ENCODE measurements around the gene ABCA9.
"Not testable (repeated sequence)": the region's sequence is repeated elsewhere in the genome, so short reads cannot be mapped to it uniquely, and the experiment has no call there.

ABCA9 gene

DNA sequence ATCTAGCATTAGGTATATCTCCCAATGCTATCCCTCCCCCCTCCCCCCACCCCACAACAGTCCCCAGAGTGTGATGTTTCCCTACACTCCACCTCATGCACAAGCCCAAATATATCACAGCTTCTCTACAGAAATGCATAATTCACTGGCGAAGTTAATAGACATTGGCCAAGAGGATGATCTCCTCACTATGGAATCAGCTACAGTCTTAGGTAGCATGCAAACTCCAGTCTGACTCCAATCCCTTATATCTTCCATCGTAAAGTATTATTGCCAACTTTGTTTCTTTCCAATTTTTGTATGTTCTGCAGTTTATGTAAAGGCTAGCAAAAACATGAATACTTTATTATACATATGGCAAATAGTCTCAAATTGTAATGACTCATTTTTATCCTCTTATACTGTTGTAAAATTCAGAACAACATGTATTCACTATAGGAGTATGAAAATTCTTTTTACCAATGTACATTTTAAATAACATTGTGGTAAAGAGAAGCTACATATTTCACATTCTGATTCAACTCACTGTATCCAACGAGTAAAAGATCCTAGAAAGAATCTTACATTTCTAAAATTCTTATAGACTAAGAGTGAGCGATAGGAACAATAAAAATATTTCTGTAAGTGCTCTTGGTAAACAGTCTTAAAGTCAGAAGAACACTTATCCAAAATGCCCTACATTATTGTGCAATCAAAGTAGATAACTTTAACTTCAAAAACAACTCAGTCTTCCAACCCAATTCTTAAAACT lies 106.4 kb downstream of the ABCA9 start:
- DNase-seq: no peak

DNA sequence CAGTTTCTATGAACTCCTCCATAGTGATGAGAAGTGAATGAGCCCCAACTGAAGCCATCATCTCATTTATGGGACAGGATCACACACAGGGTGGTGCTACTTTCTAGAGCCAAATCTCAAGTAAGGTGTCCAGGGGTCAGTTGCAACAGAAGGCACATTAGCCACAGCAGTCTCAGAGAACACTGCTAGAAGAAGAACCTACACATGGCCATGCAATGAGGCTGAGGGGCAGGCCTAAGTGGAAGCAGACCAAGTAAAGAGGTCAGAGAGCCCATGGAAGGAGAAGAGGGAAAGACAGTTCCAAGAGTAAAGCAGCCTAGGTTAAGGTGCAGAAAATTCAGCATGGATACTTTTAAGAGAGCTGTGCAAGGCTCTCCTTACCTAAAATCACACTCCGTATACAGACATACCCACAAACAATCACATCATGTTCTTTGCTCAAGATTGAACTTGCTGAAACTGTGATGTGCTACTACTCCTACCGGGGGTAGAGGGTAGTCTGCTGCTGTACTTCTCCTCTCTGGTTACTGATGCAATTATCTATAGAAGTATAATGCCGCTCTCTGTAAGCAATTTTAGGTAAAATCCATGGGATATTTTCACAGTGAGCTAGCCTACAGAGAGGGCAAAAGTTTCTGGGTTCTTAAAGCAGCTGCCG lies 107.3 kb downstream of the ABCA9 start:
- no peak for DNase-seq

DNA sequence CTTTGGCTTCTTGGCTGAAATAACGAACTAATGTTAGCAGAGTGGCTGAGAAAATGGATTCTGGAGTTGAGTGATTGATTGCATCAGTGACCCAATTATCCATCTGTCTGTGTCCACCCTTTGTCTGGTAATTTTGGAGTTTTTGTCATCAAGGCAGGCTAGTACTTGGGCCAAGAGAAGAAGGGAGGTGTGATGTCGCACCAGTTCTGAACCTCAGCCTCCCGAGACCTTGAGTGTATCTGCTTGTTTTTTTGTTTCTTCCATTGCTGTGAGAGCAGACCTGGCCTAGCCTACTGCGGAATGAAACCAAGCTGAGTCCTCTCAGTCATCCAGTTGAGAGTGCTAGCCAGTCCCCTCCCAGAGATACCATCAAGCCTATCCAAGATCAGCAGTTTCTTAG lies 110.0 kb downstream of the ABCA9 start:
- DNase-seq: no peak

DNA sequence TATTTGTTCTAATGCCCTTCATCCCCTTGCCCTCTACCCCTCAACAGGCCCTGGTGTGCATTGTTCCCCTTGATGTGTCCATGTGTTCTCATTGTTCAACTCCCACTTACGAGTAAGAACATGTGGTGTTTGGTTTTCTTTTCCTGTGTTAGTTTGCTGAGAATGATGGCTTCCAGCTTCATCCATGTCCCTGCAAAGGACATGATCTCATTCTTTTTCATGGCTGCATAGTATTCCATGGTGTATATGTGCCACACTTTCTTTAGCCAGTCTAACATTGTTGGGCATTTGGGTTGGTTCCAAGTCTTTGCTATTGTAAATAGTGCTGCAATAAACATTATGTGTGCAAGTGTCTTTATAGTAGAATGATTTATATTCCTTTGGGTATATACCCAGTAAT lies 112.9 kb downstream of the ABCA9 start:
- DNase-seq: not testable (repeated sequence)

DNA sequence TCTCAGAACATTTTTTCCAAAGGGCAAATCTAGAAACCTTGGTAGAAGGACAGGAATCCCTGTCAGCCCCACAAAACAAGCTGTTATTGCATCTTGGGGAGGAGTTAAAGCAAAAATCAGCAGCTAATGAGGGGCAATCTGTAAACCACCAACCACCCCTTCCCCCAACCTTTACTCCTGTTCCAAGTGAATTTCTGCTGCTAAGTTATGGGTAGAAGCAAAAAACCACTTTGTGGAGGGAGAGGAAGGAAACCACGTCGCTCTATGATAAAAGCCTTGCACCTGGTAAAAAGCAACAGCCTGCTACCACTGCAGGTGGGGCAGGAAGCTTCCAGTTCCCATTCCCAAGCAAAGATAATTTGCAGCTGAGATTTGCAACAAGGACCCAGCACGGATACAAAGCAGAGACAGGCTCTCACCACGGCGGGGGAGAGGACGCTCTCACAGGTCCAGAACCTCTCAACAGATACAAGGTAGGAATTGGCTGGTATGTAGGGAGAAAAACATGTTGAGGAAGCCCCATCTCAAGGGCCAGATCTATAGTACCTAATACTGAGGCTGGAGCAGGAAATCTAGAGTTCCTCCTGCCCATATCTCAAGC lies 116.2 kb downstream of the ABCA9 start:
- DNase-seq: no peak

DNA sequence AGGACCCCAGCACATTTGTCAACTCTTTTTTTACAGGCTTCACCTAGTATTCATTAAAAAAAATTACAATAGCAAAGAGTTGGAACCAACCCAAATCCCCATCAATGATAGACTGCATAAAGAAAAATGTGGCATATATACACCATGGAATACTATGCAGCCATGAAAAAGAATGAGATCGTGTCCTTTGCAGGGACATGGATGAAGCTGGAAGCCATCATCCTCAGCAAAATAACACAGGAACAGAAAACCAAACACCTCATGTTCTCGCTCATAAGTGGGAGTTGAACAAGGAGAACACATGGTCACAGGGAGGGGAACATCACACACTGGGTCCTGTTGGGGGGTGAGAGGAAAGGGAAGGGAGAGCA lies 116.9 kb downstream of the ABCA9 start:
- not testable (repeated sequence) for DNase-seq

DNA sequence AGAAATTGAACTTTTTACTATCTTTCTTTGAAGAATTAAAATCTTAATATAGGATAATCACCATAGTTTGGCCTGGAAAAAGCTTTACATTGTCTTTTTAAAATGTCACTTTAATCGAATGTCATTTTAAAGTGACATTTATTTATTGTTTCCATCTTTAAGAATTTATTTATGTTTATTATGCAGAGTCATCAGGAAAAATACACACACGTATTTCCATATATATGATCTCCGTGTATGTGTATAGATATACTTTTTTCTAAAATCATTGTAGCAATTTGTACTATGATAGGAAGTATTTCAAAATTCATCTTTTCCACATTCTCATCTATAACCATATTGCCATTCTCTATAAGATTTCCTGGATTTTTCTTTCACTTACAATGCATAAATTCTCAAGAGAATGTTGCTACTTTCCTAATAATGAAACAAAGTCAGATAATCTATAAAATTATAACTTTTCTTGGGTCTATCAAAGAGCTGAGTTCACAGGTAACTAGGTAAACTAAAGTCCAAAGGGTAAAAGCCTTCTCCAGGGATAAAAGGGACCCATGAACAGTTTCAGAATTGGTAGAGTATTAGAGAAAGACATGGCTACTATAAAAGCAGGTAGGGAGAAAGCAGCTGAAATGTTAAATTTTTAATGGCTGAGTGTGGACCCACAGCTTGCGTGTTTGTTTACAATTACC lies 117.5 kb downstream of the ABCA9 start:
- DNase-seq: no peak

DNA sequence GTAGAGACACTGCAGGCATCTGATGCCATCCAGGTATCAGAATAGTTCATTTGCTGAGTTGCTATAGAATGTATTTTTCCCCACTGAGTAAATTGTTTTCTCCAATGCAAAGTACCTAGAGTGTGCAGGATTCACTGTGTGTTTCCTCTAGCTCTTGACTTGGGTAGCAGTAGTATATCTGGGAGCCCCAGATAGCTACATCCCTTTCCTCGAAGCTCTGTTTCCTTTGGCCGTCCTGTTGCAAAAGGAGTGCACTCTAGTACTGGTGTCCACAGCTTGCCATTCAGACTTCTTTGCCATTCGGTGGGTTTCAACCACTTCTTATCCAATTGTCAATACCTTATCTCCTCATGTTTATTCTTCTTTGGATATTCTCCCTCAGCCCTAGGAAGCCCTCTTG lies 118.3 kb downstream of the ABCA9 start:
- DNase-seq: no peak

DNA sequence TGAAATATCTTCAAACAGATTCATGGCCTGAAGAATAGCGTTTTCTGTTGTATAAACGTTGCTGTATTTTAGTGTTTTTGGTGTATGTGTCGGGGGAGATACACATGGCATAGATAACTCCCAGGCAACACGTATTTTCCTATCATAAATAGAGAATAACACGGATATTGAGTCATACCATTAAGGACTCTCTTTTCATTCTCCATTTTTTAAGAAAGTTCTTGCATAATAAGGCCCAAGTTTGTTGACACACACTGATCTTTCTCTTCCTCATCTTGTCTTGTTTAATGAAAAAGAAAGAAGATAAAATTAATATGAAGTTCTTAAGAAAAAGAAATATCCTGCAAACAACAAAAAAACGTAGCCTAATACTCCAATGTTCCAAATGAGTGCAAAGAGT lies 119.0 kb downstream of the ABCA9 start:
- DNase-seq: no peak

DNA sequence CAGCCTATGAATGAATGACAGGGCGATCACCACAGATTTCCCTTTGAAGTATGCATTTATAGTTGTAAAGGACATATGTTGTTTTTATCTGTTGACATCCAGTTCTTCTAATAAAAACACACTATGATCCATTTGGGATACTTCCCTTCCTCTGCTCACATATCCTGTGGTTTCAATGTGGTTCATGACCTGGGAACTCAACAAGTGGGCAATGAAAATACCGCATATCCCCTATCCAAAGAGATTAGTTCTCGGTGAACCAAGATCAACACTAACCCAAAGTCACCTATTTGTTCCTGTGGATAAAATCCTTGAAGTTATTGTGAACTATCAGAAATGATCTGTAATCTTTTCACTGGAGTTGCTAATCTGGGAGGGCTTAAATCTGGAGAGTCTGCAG lies 121.5 kb downstream of the ABCA9 start:
- DNase-seq: no peak

DNA sequence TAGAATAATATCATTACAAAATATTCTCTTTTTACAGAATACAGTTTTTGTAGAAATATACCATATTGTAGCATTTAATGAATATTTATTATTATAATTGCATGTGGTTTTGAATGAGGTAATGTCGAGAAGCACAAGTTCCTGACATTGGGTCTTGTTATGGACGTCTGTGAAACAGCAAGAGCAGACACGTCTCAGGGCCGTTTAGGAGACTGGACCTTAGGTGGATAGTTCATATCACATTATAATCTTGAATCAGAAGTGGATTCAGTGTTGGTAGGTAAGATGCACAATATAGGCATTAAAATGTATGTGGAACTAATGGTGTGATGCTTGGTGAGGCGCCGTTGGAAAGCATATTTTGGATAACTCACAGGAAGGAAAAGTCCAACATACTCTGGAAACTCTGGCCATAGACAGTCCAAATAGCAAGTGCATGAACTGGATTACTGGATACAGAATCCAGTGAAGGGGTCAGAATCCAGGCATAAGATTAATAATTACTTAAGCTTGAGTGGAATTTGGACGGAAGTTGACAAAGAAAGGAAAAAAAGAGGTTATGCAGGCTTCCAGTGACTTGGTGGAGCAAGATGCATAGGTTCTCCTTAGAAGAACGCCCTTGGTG lies 122.7 kb downstream of the ABCA9 start:
- DNase-seq: no peak

DNA sequence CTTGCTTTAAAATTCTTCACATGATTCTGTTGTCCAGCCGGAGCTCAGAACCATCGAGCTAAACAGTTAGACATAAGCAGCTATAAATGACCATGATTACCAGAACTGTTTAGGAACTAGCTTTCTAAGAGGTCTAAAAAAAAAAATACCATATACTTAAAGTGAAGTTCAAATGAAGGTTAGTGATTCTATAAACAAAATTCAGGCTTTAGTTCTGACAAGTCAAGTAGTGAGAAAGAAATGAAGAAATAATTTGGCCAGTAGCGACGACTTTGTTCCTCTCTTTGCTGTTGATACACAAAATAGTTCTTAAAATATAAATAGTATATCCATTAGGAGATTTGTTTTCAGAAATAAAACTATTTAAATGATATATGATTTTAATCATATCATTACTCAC lies 133.2 kb downstream of the ABCA9 start:
- no peak for DNase-seq

DNA sequence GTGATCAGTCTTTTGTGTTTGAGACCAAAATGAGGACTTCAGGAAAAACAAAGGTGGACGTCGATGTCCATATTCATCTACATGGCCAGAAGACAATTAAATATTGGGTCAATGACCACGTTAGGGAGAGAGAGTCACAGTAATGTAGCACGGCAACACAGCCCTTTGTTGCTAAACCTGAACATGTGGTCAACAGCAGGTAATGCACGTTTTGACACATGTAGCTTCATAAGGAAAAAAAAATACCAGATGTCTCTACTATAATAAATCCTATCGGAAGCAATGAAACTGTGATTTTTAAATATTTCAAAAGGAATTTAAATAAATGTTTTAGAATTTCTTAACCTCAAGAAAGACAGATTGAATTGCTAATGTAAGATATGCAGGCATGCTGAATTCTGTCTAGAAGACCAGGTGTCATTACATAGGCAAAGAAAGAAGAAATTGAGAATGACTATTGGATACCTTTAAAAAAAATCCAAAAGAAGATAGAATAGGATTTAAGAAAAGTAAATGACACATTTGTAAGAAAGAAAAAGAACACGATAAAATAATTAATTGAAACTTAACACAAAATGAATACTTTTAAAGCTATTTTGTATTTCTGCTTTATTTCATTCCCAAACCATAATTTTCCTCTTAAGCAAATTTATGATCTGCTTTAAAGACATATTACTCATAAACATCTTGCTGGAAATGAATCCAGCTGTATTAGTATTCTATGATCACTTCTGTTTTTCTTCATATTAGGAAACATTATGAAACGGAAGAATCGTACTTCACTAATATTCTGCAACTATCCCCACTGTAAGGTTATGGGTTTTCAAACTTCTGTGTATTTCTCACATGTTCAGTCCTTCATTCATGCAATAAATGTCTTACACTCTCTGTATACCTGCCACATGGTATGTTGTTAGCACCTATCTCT lies 135.7 kb downstream of the ABCA9 start:
- DNase-seq: no peak

All from NCI-H446 (cell line).